ENCODE measurements around the gene IARS2. TPM values are rescaled to one million over a fixed set of nuclear protein-coding genes. Genes with fewer than 3 reads are reported as not detected.
"Not testable (repeated sequence)": the region's sequence is repeated elsewhere in the genome, so short reads cannot be mapped to it uniquely, and the experiment has no call there.

IARS2 gene
- polyA plus RNA-seq, 3 donors: 11.8 to 42.6 (median 36.8) TPM

GRCh38 chr1:220112600-220112999 is 18.7 kb downstream of the IARS2 start:
- H3K9me3 Mint-ChIP-seq; H3K27ac ChIP-seq (ENCODE audit: low read depth in 1 of 2, low read length in 2 of 2); H3K27ac Mint-ChIP-seq; H3K4me3 ChIP-seq (replicated peaks in 1 of 3; ENCODE audit: low read depth in 2 of 3, low read length in 3 of 3); intact Hi-C loops (cut with micrococcal nuclease); H3K4me1 ChIP-seq (ENCODE audit: control insufficient read depth in 1 of 2, insufficient read depth in 2 of 2, low read length in 2 of 2); H2AFZ ChIP-seq (ENCODE audit: insufficient read depth, low read depth, low read length, poor library complexity, severe bottlenecking); H3K9me3 ChIP-seq (replicated peaks in 1 of 2; ENCODE audit: control insufficient read depth in 1 of 2, insufficient read depth in 1 of 2, low read length in 2 of 2); H3K4me3 Mint-ChIP-seq; H3K9ac ChIP-seq (ENCODE audit: insufficient read depth, low read length, poor library complexity, severe bottlenecking); H3K79me2 ChIP-seq (ENCODE audit: insufficient read depth, low read length); H3K27me3 Mint-ChIP-seq (ENCODE audit: low read depth in 3 of 3); H4K20me1 ChIP-seq (ENCODE audit: insufficient read depth, low read length); H3K4me1 Mint-ChIP-seq; H3K27me3 ChIP-seq (ENCODE audit: control insufficient read depth in 2 of 2, insufficient read depth in 2 of 2, low read length in 2 of 2); DNase-seq; H3K4me2 ChIP-seq (replicated peaks; ENCODE audit: extremely low read depth, low read length, poor library complexity, severe bottlenecking): not testable (repeated sequence)
- H3K36me3 ChIP-seq (replicated peaks in 1 of 2; ENCODE audit: control insufficient read depth in 1 of 2, insufficient read depth in 2 of 2, low read length in 2 of 2): peaks cover 55 to 83% of the 10 kb centered on the region in 2 donors
- WGBS (ENCODE audit: insufficient coverage): no CpG with 5 or more reads among the region's 4 CpGs
- H3K36me3 Mint-ChIP-seq: peaks cover 58 to 78% of the 10 kb centered on the region in 2 donors

- Histone ChIP-seq H3K4me2 (replicated peaks; ENCODE audit: extremely low read depth, low read length, poor library complexity, severe bottlenecking) (no peak overlapping the region), H4K20me1 (ENCODE audit: insufficient read depth, low read length) (no peaks in the 10 kb centered on the region), H3K27ac (ENCODE audit: low read depth in 1 of 2, low read length in 2 of 2) (no peak overlapping the region), H3K4me1 (ENCODE audit: control insufficient read depth in 1 of 2, insufficient read depth in 2 of 2, low read length in 2 of 2) (no peaks in the 10 kb centered on the region), H2AFZ (ENCODE audit: insufficient read depth, low read depth, low read length, poor library complexity, severe bottlenecking) (no peak overlapping the region), H3K9me3 (replicated peaks in 1 of 2; ENCODE audit: control insufficient read depth in 1 of 2, insufficient read depth in 1 of 2, low read length in 2 of 2) (no peaks in the 10 kb centered on the region), H3K79me2 (ENCODE audit: insufficient read depth, low read length) (no peaks in the 10 kb centered on the region), H3K36me3 (replicated peaks in 1 of 2; ENCODE audit: control insufficient read depth in 1 of 2, insufficient read depth in 2 of 2, low read length in 2 of 2) (peaks cover 56 to 85% of the 10 kb centered on the region in 2 donors), H3K9ac (ENCODE audit: insufficient read depth, low read length, poor library complexity, severe bottlenecking) (no peak overlapping the region), H3K4me3 (replicated peaks in 1 of 3; ENCODE audit: low read depth in 2 of 3, low read length in 3 of 3) (no peak overlapping the region), H3K27me3 (ENCODE audit: control insufficient read depth in 2 of 2, insufficient read depth in 2 of 2, low read length in 2 of 2) (no peaks in the 10 kb centered on the region)
- Mint-ChIP-seq H3K4me1 (peaks cover 3% of the 10 kb centered on the region), H3K27me3 (ENCODE audit: low read depth in 3 of 3) (no peaks in the 10 kb centered on the region), H3K9me3 (peaks cover 0 to 1% (median 0%) of the 10 kb centered on the region in 7 donors), H3K27ac (no peak overlapping the region), H3K36me3 (peaks cover 55 to 72% of the 10 kb centered on the region in 2 donors), H3K4me3 (peak overlapping the region in 1 of 2 donors; percentile 46)
- TF ChIP-seq CTCF (IDR thresholded peaks at IDR 0.05): peak; percentile 76
- no CpG with 5 or more reads among the region's 5 CpGs for whole genome bisulfite sequencing (ENCODE audit: insufficient coverage)
- intact Hi-C loops (cut with micrococcal nuclease): no loop called here
- peak in 2 of 3 donors; percentile 31 to 33 for DNase-seq
Measured at GRCh38 chr1:220113136-220113695, 19.3 kb downstream of the IARS2 start.
